H9 (cell line): ENCODE measurements around the gene COL18A1. TPM values are rescaled to one million over a fixed set of nuclear protein-coding genes. Genes with fewer than 3 reads are reported as not detected.

Experiments used
- DNase-seq: peaks from one replicate; pipeline ENCODE4 v3.0.0-alpha.2; 2017
- H2AFZ ChIP-seq: one replicate; pipeline ENCODE4 v1.6.1; 2013; ENCODE audit warnings: mild to moderate bottlenecking, low read length, control low read depth, moderate library complexity
- H2AK5ac ChIP-seq: 2 replicates; pipeline ENCODE4 v1.6.1; 2013; ENCODE audit warnings: low read length, control low read depth, mixed read lengths; ENCODE audit not compliant: insufficient read length
- H2BK120ac ChIP-seq: one replicate; pipeline ENCODE4 v1.6.1; 2013; ENCODE audit warnings: low read depth, mild to moderate bottlenecking, low read length, control low read depth, inconsistent platforms; ENCODE audit not compliant: poor library complexity, severe bottlenecking
- H2BK12ac ChIP-seq: 2 replicates; pipeline ENCODE4 v1.6.1; 2013; ENCODE audit warnings: low read length, control low read depth, mixed read lengths, low read depth; ENCODE audit not compliant: insufficient read length
- H2BK15ac ChIP-seq: 2 replicates; pipeline ENCODE4 v1.6.1; 2013; ENCODE audit warnings: low read depth, low read length, control low read depth
- H2BK20ac ChIP-seq: one replicate; pipeline ENCODE4 v1.6.1; 2013; ENCODE audit warnings: low read depth, mild to moderate bottlenecking, low read length, control low read depth, inconsistent platforms; ENCODE audit not compliant: poor library complexity, severe bottlenecking
- H2BK5ac ChIP-seq: 2 replicates; pipeline ENCODE4 v1.6.1; 2013; ENCODE audit warnings: low read length, control low read depth, mixed read lengths; ENCODE audit not compliant: insufficient read length
- H3K14ac ChIP-seq: 2 replicates; pipeline ENCODE4 v1.6.1; 2013; ENCODE audit warnings: low read length, control low read depth; ENCODE audit not compliant: insufficient read depth
- H3K18ac ChIP-seq: 2 replicates; pipeline ENCODE4 v1.6.1; 2013; ENCODE audit warnings: low read depth, mild to moderate bottlenecking, mixed read lengths, low read length, control low read depth; ENCODE audit not compliant: insufficient read length
- H3K23ac ChIP-seq: 2 replicates; pipeline ENCODE4 v1.6.1; 2013; ENCODE audit warnings: low read length, control low read depth, mixed read lengths, low read depth; ENCODE audit not compliant: insufficient read length
- H3K23me2 ChIP-seq: 2 replicates; pipeline ENCODE4 v1.6.1; 2013; ENCODE audit warnings: low read depth, mild to moderate bottlenecking, mixed read lengths, low read length, control low read depth; ENCODE audit not compliant: insufficient read length, poor library complexity, severe bottlenecking
- H3K27ac ChIP-seq: 2 replicates; pipeline ENCODE4 v1.5.1; 2013; ENCODE audit warnings: low read length, control low read depth, mixed read lengths, low read depth; ENCODE audit not compliant: insufficient read length
- H3K27me3 ChIP-seq: 2 replicates; pipeline ENCODE4 v1.6.1; 2013; ENCODE audit warnings: low read length, control low read depth, inconsistent platforms; ENCODE audit not compliant: insufficient read depth
- H3K4ac ChIP-seq: 2 replicates; pipeline ENCODE4 v1.6.1; 2013; ENCODE audit warnings: low read depth, mild to moderate bottlenecking, control low read depth, inconsistent platforms, low read length, moderate library complexity
- H3K4me1 ChIP-seq: 2 replicates; pipeline ENCODE4 v1.6.1; 2013; ENCODE audit warnings: low read length, control low read depth, inconsistent platforms; ENCODE audit not compliant: insufficient read depth
- H3K4me2 ChIP-seq: 2 replicates; pipeline ENCODE4 v1.6.1; 2013; ENCODE audit warnings: low read length, control low read depth, mixed read lengths; ENCODE audit not compliant: insufficient read length, insufficient read depth
- H3K56ac ChIP-seq: 2 replicates; pipeline ENCODE4 v1.6.1; 2013; ENCODE audit warnings: low read depth, mild to moderate bottlenecking, mixed read lengths, low read length, control low read depth; ENCODE audit not compliant: insufficient read length
- H3K79me1 ChIP-seq: 2 replicates; pipeline ENCODE4 v1.6.1; 2013; ENCODE audit warnings: low read depth, mild to moderate bottlenecking, moderate library complexity, low read length, control low read depth, inconsistent platforms; ENCODE audit not compliant: insufficient read depth, poor library complexity, severe bottlenecking
- H3K79me2 ChIP-seq: 2 replicates; pipeline ENCODE4 v1.6.1; 2013; ENCODE audit warnings: low read length, control low read depth, inconsistent platforms; ENCODE audit not compliant: insufficient read depth
- H3K9ac ChIP-seq: 2 replicates; pipeline ENCODE4 v1.6.1; 2013; ENCODE audit warnings: low read length, control low read depth, mixed read lengths; ENCODE audit not compliant: insufficient read length; ENCODE audit errors: extremely low read depth
- H3K9me3 ChIP-seq: one replicate; pipeline ENCODE4 v1.6.1; 2013; ENCODE audit warnings: low read depth, low read length, inconsistent platforms; ENCODE audit not compliant: control insufficient read depth
- H3T11ph ChIP-seq: one replicate; pipeline ENCODE4 v1.6.1; 2013; ENCODE audit warnings: mild to moderate bottlenecking, low read length, control low read depth, inconsistent platforms
- H4K20me1 ChIP-seq: one replicate; pipeline ENCODE4 v1.6.1; 2013; ENCODE audit not compliant: control insufficient read depth, insufficient read length, insufficient read depth
- H4K5ac ChIP-seq: 2 replicates; pipeline ENCODE4 v1.6.1; 2013; ENCODE audit warnings: low read depth, mild to moderate bottlenecking, mixed read lengths, low read length, control low read depth; ENCODE audit not compliant: insufficient read length
- H4K8ac ChIP-seq: replicated peaks from 2 replicates; pipeline ENCODE4 v1.6.1; 2013; ENCODE audit warnings: low read length, control low read depth, mixed read lengths, low read depth; ENCODE audit not compliant: insufficient read length
- H4K91ac ChIP-seq: 2 replicates; pipeline ENCODE4 v1.6.1; 2013; ENCODE audit warnings: low read depth, mild to moderate bottlenecking, moderate library complexity, mixed read lengths, low read length, control low read depth; ENCODE audit not compliant: insufficient read length
- H3K27ac Mint-ChIP-seq, 3 experiments: 2 replicates in 2 of 3; 3 replicates in 1 of 3; pipeline ENCODE4 v1.8.0; 2020 to 2021; ENCODE audit warnings: mixed read lengths in 3 of 3, mild to moderate bottlenecking in 1 of 3, moderate library complexity in 1 of 3
- H3K27me3 Mint-ChIP-seq: 2 replicates; pipeline ENCODE4 v1.8.0; 2021; ENCODE audit warnings: low read depth, mild to moderate bottlenecking, moderate library complexity, mixed read lengths
- H3K36me3 Mint-ChIP-seq, 3 experiments: 2 replicates in 2 of 3; 3 replicates in 1 of 3; pipeline ENCODE4 v1.8.0; 2020 to 2021; ENCODE audit warnings: low read depth in 3 of 3, mixed read lengths in 3 of 3; ENCODE audit not compliant: insufficient read depth in 1 of 3
- H3K4me1 Mint-ChIP-seq, 2 experiments: 2 replicates each; pipeline ENCODE4 v1.8.0; 2020; ENCODE audit warnings: mixed read lengths in 2 of 2
- H3K4me3 Mint-ChIP-seq, 2 experiments: 2 replicates in 1 of 2; 3 replicates in 1 of 2; pipeline ENCODE4 v1.8.0; 2020 to 2021; ENCODE audit warnings: mild to moderate bottlenecking in 2 of 2, mixed read lengths in 2 of 2, moderate library complexity in 1 of 2
- H3K9me3 Mint-ChIP-seq, 2 experiments: 2 replicates in 1 of 2; 3 replicates in 1 of 2; pipeline ENCODE4 v1.8.0; 2020; ENCODE audit warnings: mild to moderate bottlenecking in 2 of 2, mixed read lengths in 2 of 2, moderate library complexity in 1 of 2
- CTCF ChIP-seq: fragments of 200-600 bp; sonication (generic); conservative IDR thresholded peaks from 3 replicates; pipeline ENCODE4 v1.8.0; 2021; ENCODE audit warnings: antibody characterized with exemption, mild to moderate bottlenecking
- WGBS: extraction: QIAGEN DNeasy Blood & Tissue Kit; methylation state at CpG from one replicate; pipeline ENCODE4 v1.1.7; 2013; ENCODE audit warnings: missing lambda C conversion rate, low lambda C conversion rate, mixed read lengths; ENCODE audit not compliant: insufficient read length; ENCODE audit errors: extremely low coverage; 5-methylcytosine and 5-hydroxymethylcytosine counted together
- total RNA-seq: library from RNA; stranded (reverse); gene quantifications from 2 replicates; pipeline ENCODE4 v1.2.1, GENCODE V29; 2021

Gene COL18A1
- total RNA-seq, 1 experiment from 2014 or later: 232 TPM

- Histone ChIP-seq H2BK5ac (no peak overlapping the region), H2AFZ (no peak overlapping the region), H3K23ac (no peak overlapping the region), H3K4ac (no peak overlapping the region), H2BK120ac (no peak overlapping the region), H4K91ac (no peak overlapping the region), H2BK12ac (no peak overlapping the region), H3T11ph (no peak overlapping the region), H4K20me1 (no peaks in the 10 kb centered on the region), H2BK20ac (no peak overlapping the region), H4K5ac (no peak overlapping the region), H3K9me3 (no peaks in the 10 kb centered on the region), H3K9ac (no peak overlapping the region), H3K27me3 (no peaks in the 10 kb centered on the region), H2BK15ac (no peak overlapping the region), H3K56ac (no peak overlapping the region), H3K79me2 (no peaks in the 10 kb centered on the region), H3K14ac (no peak overlapping the region), H3K4me1 (no peaks in the 10 kb centered on the region), H2AK5ac (no peak overlapping the region), H3K79me1 (no peaks in the 10 kb centered on the region), H4K8ac (no peak overlapping the region), H3K4me2 (no peak overlapping the region), H3K23me2 (no peaks in the 10 kb centered on the region), H3K18ac (no peak overlapping the region), H3K27ac (no peak overlapping the region)
- no peak overlapping the region for H3K4me3 Mint-ChIP-seq
- H3K4me1 Mint-ChIP-seq: no peaks in the 10 kb centered on the region; a peak in 1 of 4 replicates
- DNase-seq: no peak
- H3K36me3 Mint-ChIP-seq: peaks cover 13 to 30% (median 17%) of the 10 kb centered on the region in 3 experiments; a peak in 6 of 7 replicates
- no CpG with 5 or more reads among the region's 76 CpGs for WGBS
- H3K9me3 Mint-ChIP-seq: no peaks in the 10 kb centered on the region; a peak in 1 of 5 replicates
- H3K27ac Mint-ChIP-seq: peak overlapping the region in 1 of 3 experiments; percentile 59; a peak in 1 of 7 replicates
- H3K27me3 Mint-ChIP-seq: no peaks in the 10 kb centered on the region
- no peak for TF ChIP-seq CTCF
These were observed 126.6 kb downstream of the COL18A1 start for GRCh38 chr21:45531393-45532215.
